Subcutaneous abdominal adipose tissue (tissue), 5 donors: ENCODE data around the gene RTEL1.
"Not testable (repeated sequence)": the region's sequence is repeated elsewhere in the genome, so short reads cannot be mapped to it uniquely, and the experiment has no call there.

ENCODE experiments used
- H3K27ac ChIP-seq: one replicate; pipeline ENCODE4 v1.7.0; 2013; ENCODE audit warnings: low read depth, mild to moderate bottlenecking, inconsistent platforms, low read length, moderate library complexity
- H3K27me3 ChIP-seq, 5 donors: one replicate each; pipeline ENCODE4 v1.7.0; 2013; ENCODE audit warnings: low read length in 5 of 5, inconsistent platforms in 1 of 5; ENCODE audit not compliant: control insufficient read depth in 5 of 5, insufficient read depth in 4 of 5
- H3K36me3 ChIP-seq, 5 donors: one replicate each; pipeline ENCODE4 v1.7.0; 2013; ENCODE audit warnings: low read length in 5 of 5; ENCODE audit not compliant: control insufficient read depth in 5 of 5, insufficient read depth in 5 of 5
- H3K4me1 ChIP-seq, 5 donors: one replicate each; pipeline ENCODE4 v1.7.0; 2013; ENCODE audit warnings: low read length in 5 of 5, mild to moderate bottlenecking in 3 of 5, moderate library complexity in 1 of 5; ENCODE audit not compliant: control insufficient read depth in 5 of 5, insufficient read depth in 5 of 5
- H3K4me3 ChIP-seq, 5 donors: one replicate each; pipeline ENCODE4 v1.7.0; 2013; ENCODE audit warnings: low read length in 5 of 5, low read depth in 1 of 5
- H3K9ac ChIP-seq, 5 donors: one replicate each; pipeline ENCODE4 v1.7.0; 2013; ENCODE audit warnings: low read length in 5 of 5, mild to moderate bottlenecking in 4 of 5, moderate library complexity in 3 of 5
- H3K9me3 ChIP-seq, 5 donors: one replicate each; pipeline ENCODE4 v1.7.0; 2013; ENCODE audit warnings: low read length in 5 of 5; ENCODE audit not compliant: control insufficient read depth in 5 of 5
- donor health status: healthy.
- donor health status: healthy.
- donor health status: healthy.
- donor health status: healthy.
- donor health status: healthy.

RTEL1 gene

GRCh38 chr20:63712191-63712590 lies 54.1 kb downstream of the RTEL1 start:
- H3K4me1 ChIP-seq, result peaks cover 6 to 17% (median 16%) of the 10 kb centered on the region in 5 donors
- H3K9me3 ChIP-seq, result peaks cover 0 to 11% (median 3%) of the 10 kb centered on the region in 5 donors
- no peaks in the 10 kb centered on the region for H3K27me3 ChIP-seq
- peaks cover 7 to 38% (median 15%) of the 10 kb centered on the region in 5 donors for H3K36me3 ChIP-seq
- H3K4me3 ChIP-seq, result no peak overlapping the region
- H3K27ac ChIP-seq, result no peak overlapping the region
- H3K9ac ChIP-seq, result no peak overlapping the region

- peaks cover 0 to 15% (median 9%) of the 10 kb centered on the region in 5 donors for H3K9me3 ChIP-seq
- H3K4me1 ChIP-seq, result peaks cover 0 to 4% (median 0%) of the 10 kb centered on the region in 5 donors
- no peak overlapping the region for H3K9ac ChIP-seq
- H3K27me3 ChIP-seq, result no peaks in the 10 kb centered on the region
- no peak overlapping the region for H3K4me3 ChIP-seq
- no peak overlapping the region for H3K27ac ChIP-seq
- peaks cover 12 to 48% (median 23%) of the 10 kb centered on the region in 5 donors for H3K36me3 ChIP-seq
Measured at GRCh38 chr20:63714858-63715257, 56.7 kb downstream of the RTEL1 start.

DNA sequence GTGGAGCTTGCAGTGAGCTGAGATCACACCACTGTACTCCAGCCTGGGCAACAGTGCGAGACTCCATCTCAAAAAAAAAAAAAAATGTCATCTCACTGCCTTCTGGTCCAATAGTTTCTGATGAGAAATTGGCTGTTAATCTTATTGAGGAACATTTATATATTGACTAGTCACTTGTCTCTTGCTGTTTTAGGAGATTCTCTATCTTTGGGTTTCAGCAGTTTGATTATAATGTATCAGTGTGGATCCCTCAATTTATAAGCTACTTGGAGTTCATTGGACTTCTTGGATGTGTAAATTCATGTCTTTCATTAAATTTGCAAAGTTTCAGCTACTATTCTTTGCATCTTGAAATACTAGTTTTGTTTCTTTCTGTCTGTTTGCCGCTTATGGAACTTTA lies 60.9 kb downstream of the RTEL1 start:
- Histone ChIP-seq H3K4me1 (no peaks in the 10 kb centered on the region), H3K9me3 (peaks cover 0 to 15% (median 9%) of the 10 kb centered on the region in 5 donors), H3K9ac (no peak overlapping the region), H3K36me3 (peaks cover 6 to 39% (median 26%) of the 10 kb centered on the region in 5 donors), H3K4me3 (no peak overlapping the region), H3K27ac (no peak overlapping the region), H3K27me3 (no peaks in the 10 kb centered on the region)

- peaks cover 6 to 25% (median 16%) of the 10 kb centered on the region in 5 donors for H3K36me3 ChIP-seq
- not testable (repeated sequence) for H3K4me3 ChIP-seq, H3K27me3 ChIP-seq, H3K27ac ChIP-seq, H3K9ac ChIP-seq, H3K4me1 ChIP-seq
- peaks cover 0 to 12% (median 9%) of the 10 kb centered on the region in 5 donors for H3K9me3 ChIP-seq
Measured at GRCh38 chr20:63722967-63723622, 65.0 kb downstream of the RTEL1 start.

GRCh38 chr20:63730189-63730733 lies 72.1 kb downstream of the RTEL1 start:
- not testable (repeated sequence) for H3K9me3 ChIP-seq, H3K4me3 ChIP-seq, H3K27me3 ChIP-seq, H3K4me1 ChIP-seq, H3K9ac ChIP-seq, H3K27ac ChIP-seq
- peaks cover 0 to 44% (median 25%) of the 10 kb centered on the region in 5 donors for H3K36me3 ChIP-seq

GRCh38 chr20:63731410-63731809 lies 73.3 kb downstream of the RTEL1 start:
- no peaks in the 10 kb centered on the region for H3K27me3 ChIP-seq
- H3K36me3 ChIP-seq, result peaks cover 0 to 56% (median 33%) of the 10 kb centered on the region in 5 donors
- no peak overlapping the region for H3K4me3 ChIP-seq
- no peaks in the 10 kb centered on the region for H3K9me3 ChIP-seq
- no peak overlapping the region for H3K27ac ChIP-seq
- H3K9ac ChIP-seq, result no peak overlapping the region
- peaks cover 0 to 10% (median 3%) of the 10 kb centered on the region in 5 donors for H3K4me1 ChIP-seq

GRCh38 chr20:63732118-63733095 lies 74.3 kb downstream of the RTEL1 start:
- Histone ChIP-seq H3K9ac (no peak overlapping the region), H3K27ac (no peak overlapping the region), H3K9me3 (no peaks in the 10 kb centered on the region), H3K27me3 (no peaks in the 10 kb centered on the region), H3K36me3 (peaks cover 0 to 54% (median 29%) of the 10 kb centered on the region in 5 donors), H3K4me3 (no peak overlapping the region), H3K4me1 (peaks cover 2 to 14% (median 3%) of the 10 kb centered on the region in 5 donors)

DNA sequence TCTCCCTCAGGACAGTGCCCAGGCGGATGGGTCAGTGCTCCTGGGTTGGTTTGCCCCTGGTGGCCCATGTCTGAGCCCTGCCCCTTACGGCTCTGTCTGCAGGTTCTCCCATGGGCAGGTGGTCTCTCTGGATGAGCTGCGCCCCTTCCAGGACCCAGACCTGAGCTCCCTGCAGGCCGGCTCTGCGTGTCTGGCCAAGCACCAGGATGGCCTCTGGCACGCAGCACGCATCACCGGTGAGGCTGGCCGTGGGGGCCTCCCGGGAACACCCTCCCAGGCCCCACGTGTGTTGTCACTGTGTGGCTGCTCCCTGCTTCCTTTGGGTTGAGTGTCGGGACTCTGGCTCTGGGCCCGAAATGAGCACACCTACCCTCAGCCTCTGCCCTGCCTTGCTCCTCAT lies 75.0 kb downstream of the RTEL1 start:
- H3K27ac ChIP-seq, result no peak overlapping the region
- peaks cover 2 to 21% (median 5%) of the 10 kb centered on the region in 5 donors for H3K4me1 ChIP-seq
- H3K36me3 ChIP-seq, result peaks cover 0 to 53% (median 29%) of the 10 kb centered on the region in 5 donors
- no peaks in the 10 kb centered on the region for H3K27me3 ChIP-seq
- H3K4me3 ChIP-seq, result no peak overlapping the region
- H3K9me3 ChIP-seq, result no peaks in the 10 kb centered on the region
- no peak overlapping the region for H3K9ac ChIP-seq

DNA sequence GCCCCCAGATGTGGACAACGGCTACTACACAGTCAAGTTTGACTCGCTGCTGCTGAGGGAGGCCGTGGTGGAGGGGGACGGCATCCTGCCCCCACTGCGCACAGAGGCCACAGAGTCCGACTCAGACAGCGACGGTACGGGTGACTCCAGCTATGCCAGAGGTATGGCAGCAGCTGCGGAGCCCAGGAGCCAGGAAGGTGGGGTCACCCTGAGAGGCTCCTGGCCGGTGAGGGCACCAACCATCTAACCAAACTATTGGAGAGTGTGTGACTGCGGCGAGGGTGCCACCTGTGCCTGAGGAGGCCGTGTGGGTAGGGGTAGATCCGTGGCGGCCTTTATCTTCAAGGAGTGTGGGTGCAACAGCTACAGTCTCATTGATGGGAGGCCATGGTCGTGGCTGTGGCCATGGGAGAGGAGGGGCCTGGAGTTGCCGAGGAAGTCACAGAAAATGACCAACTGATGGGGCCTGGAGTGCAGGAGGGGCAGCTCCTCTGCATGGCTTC lies 75.5 kb downstream of the RTEL1 start:
- no peaks in the 10 kb centered on the region for H3K9me3 ChIP-seq
- H3K4me3 ChIP-seq, result no peak overlapping the region
- H3K27me3 ChIP-seq, result no peaks in the 10 kb centered on the region
- H3K36me3 ChIP-seq, result peaks cover 0 to 51% (median 29%) of the 10 kb centered on the region in 5 donors
- H3K9ac ChIP-seq, result no peak overlapping the region
- H3K4me1 ChIP-seq, result peaks cover 2 to 26% (median 10%) of the 10 kb centered on the region in 5 donors
- H3K27ac ChIP-seq, result no peak overlapping the region
